CD4-positive, alpha-beta T cell treated with Interleukin-10 for 1 hour (primary cell): ENCODE results near the gene DCHS2.

Source experiments
- DNase-seq: peaks from one replicate; pipeline ENCODE4 v3.0.0-alpha.2; 2020

Gene DCHS2

DNA sequence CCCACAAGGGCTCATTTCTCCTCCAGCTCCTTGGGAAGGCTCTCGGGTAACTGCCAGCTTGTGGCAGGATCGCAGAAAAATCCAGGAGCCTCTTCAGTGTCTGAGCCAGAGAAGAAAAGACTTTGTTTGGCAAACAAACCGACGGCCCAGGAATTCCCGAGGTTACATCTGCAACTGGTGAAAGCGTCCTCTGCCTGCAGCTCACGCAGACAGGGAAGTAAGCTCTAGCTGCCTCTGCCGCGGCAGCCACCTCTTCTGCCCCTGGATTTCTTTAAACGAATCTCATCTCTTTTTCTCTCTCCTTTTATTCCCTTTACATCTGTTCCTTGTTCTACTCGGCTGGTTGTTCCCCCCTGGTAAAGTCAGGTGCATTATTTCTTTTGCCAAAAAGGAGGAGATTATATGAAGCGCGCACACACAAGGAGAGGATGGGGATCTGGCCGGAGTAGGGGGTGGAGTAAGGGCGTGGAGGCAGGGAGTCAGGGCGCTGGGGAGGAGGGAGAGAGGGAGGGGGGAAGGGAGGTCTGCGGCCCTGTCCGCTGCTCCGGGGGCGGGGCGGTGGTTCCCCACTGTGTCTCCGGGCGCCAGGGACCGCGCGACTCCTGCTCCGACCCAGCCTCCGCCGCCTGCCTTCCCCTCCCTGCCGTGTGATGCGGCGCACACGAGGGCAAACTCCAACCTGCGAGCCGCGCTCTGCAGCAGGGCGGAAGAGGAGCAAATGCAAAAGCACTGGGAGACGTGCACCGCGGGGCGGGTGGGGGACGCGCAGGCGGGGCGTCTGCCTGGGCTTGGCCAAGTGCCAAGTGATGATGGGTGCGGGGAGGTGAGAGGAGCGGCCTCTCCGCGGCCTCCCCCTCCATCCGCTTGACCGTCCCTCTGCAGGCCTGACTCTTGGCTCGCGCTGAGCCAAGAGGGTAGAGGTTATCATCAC is at the start of gene DCHS2:
TSS of gene DCHS2 (minus strand) at position 459 of the 931 bp plus-strand sequence. CDS start at position 15, 444 bp downstream.
- no peak for DNase-seq

GRCh38 chr4:154534296-154534695 is 42.7 kb upstream of the DCHS2 start:
- DNase-seq = no peak

DNA sequence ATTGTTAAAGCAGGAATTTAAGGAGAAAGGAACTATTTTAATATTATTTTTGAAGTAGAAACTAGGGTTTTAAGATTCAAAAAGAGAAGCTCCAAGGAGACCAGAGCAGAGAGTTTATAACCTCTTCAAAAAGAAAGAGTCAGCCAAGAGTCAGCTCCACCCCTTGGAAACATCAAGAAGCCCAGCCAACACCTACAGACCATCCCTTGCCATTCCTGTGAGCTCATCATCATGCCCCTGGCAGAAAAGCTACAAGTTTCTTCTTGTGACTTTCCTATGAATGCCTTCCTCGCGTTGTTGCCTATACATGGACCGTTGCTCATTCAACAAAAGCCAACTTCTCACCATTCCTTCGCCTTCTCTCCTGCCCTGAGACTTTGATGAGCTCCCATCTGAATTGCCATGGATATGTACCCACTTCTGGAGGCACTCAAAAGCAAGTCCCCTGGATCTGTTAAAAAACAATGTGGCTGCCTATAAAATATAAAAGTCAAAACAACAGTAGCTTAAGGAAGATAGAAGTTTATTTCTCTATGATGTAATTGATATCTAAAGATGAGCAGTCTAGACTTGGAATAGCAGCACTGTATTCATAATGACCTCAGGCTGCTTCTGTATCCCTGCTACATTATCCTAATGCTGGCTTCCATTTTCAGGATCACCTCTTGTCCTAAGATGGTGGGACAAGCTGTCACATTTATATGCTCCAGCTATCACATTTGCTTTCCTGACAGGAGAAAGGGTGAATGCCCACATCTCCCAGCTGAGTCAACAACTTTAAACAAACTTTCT is 38.3 kb upstream of the DCHS2 start:
- DNase-seq = no peak

DNA sequence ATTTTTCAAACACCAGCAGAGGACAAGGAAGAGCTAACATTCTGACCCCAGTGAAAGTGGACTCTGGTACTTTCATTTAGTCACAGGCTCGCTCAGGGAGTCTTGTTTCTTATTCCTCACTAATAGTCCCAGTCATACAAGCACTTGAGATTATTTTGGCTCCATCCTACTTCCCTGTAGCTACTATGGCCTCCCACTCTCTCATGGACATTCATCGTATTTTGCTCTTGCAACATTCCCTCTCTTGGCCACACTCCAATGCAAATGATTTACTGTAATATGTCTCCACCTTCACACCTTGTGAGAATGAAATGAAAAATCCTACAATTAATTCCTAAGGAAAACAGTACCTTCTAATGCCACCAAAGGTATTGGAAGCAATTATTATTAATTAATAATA is 37.3 kb upstream of the DCHS2 start:
- DNase-seq = no peak

DNA sequence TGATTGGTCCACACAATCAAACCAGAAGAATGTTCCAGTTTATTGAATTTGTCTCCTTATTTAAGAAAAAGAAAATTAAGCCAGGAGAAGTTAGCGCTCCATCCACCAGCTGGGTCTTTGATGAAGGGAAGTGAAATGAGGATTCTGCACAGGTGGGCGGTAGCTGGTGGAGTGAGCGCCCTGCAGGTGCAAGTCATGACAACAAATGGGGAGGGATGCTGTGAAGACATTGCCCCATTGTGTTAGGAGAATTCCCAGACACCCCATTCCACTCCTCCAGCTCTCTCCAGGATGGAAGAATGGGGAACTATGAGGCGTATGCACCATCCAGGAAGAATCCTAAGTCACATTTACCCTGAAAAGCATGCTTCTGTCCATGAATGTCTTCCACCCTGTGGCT is 35.7 kb upstream of the DCHS2 start:
- DNase-seq = no peak

DNA sequence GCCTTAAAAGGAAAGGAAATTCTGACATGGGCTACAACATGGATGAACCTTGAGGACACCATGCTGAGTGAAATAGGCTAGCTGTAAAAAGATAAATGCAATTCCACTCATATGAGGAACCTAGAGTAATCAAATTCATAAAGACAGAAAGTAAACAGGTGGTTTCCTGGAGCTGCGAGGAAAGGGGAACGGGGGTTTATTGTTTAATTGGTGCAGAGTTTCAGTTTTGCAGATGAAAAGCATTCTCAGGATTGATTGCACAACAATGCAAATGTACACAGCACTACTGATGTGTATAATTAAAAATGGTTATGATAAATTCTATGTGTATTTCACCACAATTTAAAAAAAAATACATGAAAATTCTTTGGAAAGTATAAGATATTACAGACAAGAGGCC is 34.6 kb upstream of the DCHS2 start:
- no peak for DNase-seq

GRCh38 chr4:154521607-154522006 is 30.0 kb upstream of the DCHS2 start:
- no peak for DNase-seq

- no peak for DNase-seq
Observed at GRCh38 chr4:154519214-154519613, 27.6 kb upstream of the DCHS2 start.

- DNase-seq = no peak
Observed at GRCh38 chr4:154517591-154517990, 26.0 kb upstream of the DCHS2 start.

- DNase-seq = no peak
Observed at GRCh38 chr4:154516318-154517029, 24.9 kb upstream of the DCHS2 start.

DNA sequence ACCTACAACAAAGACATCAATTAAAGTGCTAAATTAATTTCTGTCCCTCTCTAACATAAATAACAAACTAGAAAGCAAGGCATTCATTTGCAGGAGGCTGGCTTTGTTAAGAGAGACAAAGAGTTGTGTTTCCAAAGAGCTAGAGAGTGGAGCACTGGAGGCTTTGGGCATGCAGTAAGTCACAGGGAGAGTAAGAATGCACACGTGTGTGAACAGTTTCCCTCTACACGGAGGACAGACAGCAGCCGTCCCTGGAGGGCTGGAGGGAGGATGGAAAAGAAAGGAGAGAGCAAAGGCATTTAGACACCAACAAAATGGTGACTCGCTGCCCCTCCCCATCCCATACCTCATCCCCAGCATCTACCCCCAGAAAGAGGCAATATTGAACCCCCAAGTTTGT is 20.4 kb upstream of the DCHS2 start:
- no peak for DNase-seq

DNA sequence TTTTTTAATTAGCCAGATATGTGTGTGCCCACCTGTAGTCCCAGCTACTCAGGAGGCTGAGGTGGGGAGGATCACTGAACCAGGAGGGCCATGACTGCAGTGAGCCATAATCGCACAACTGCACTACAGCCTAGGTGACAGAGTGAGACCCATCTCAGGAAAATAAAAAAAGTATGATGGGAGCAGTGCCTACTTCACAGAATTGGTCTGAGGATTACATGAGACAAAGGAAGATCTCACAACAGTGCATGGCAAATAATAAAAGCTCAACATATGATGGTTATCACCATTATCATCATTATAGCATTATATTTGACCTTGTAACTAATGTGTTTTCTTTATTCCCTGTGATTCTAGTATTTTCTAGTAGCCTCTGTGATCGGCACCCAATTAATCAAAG is 19.9 kb upstream of the DCHS2 start:
- no peak for DNase-seq

DNA sequence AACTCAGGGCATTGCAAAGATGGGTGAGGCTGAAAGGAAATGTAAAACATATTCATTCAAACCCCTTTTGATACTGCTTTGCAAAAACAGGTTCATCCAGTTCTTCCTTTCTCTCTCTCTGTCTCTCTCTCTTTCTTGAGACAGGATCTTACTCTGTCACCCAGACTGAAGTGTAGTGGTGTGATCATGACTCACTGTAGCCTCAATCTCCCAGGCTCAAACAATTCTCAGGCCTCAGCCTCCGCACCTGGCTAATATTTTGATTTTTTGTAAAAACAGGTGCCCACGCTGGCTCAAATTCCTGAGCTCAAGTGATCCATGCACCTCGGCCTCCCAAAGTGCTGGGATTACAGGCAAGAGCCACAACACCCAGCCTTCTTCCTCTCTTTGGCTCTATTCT is 15.6 kb upstream of the DCHS2 start:
- no peak for DNase-seq

GRCh38 chr4:154506253-154506652 is 14.7 kb upstream of the DCHS2 start:
- no peak for DNase-seq

GRCh38 chr4:154503598-154503997 is 12.0 kb upstream of the DCHS2 start:
- DNase-seq = no peak

- DNase-seq = no peak
Observed at GRCh38 chr4:154502111-154502510, 10.5 kb upstream of the DCHS2 start.

DNA sequence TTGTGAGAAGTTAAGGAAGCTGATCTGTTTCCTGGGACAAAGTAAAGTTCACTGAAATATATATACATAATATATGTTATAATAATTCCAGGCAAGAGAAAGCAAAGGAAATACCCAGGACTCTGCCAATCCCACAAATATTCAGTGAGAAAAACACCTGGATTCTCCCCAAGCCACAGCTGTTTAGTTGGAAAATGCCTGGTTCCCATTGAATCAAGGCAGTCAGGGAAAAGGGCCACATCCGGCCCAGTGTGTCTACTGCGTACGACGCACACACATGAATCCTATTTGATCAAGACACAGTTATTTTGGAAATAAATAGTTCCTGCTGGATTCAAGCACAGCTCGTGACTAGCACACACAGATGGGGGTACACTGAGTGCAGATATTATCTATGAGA is 6.3 kb upstream of the DCHS2 start:
- DNase-seq = no peak

GRCh38 chr4:154495867-154496266 is 4.3 kb upstream of the DCHS2 start:
- no peak for DNase-seq

DNA sequence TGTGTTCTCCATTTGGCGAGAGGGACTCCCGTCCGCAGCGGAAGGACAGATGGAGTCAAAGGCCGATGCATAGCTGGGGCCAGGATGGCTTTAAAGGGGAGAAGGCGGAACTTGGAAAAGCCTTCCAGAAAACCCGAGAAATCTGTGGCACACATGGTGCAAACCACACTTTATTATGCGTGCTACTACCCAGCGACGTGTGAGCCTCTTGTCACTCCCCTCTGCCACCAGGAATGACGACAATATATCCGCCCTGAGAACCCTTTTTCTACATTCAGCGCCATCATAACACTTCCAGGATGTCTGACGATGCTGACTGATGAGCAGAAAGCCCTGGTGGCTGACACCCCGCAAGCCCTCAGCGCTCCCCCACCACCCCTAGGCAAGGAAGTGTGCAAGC is 689 bp upstream of the DCHS2 start:
- DNase-seq = no peak

- DNase-seq = no peak
Observed at GRCh38 chr4:154490583-154491340, 837 bp downstream of the DCHS2 start.

DNA sequence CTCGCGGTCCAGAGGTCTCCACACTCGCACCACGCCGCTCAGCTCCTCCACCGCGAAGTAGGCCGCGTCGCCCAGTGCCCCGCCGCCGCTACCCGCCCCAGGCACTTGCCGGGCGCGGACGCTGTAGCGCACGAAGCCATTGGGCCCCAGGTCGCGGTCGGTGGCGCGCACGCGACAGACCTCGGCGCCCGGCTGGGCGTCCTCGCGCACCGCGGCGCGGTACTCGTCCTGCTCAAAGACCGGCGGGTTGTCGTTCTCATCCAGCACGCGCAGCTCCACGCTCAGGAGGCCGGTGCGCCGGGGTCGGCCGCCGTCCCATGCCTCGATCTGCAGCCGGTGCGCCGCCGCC is 1.4 kb downstream of the DCHS2 start:
- no peak for DNase-seq

DNA sequence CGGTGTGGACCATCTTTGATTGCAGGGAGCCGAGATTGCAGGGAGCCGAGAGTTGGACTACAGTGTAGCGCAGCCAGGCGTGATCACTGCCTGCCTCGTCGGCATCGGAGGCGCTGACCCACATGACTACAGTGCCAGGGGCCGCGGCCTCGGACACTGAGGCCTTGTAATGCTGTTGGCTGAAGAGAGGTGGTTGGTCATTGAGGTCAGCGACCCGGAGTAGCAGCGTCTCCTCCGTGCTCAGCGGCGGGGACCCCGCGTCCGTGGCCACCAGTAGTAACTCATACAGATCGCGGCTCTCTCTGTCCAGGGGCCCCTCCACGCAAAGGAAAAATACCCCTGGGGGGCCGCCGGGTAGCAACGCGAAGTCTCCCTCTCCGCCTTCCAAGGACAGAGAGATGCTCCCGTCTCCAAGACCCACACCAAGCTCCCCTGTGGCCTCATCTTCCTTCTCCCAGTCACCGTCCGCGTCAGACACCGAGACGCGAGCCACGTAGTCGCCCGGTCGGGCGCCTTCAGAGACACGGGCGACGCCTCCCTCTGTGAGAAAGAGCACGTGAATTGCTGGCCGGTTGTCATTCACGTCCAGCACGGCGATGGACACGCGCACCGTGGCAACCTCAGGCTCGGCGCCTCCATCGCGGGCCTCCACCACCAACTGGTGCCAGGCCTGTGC is 1.9 kb downstream of the DCHS2 start:
- DNase-seq = no peak
